Esophagus (tissue), 2 donors: ENCODE measurements around the gene SDF4. TPM values are rescaled to one million over a fixed set of nuclear protein-coding genes. Genes with fewer than 3 reads are reported as not detected.
"Not testable (repeated sequence)": the region's sequence is repeated elsewhere in the genome, so short reads cannot be mapped to it uniquely, and the experiment has no call there.

Experiments used
- H3K27ac ChIP-seq, 2 donors: one replicate each; pipeline ENCODE4 v1.5.1; 2013; ENCODE audit warnings: low read depth in 2 of 2, mild to moderate bottlenecking in 2 of 2, inconsistent platforms in 1 of 2, low read length in 1 of 2, moderate library complexity in 1 of 2
- H3K27me3 ChIP-seq, 2 donors: one replicate each; pipeline ENCODE4 v1.6.1; 2013; ENCODE audit warnings: low read length in 2 of 2, control low read depth in 1 of 2, mild to moderate bottlenecking in 1 of 2; ENCODE audit not compliant: insufficient read depth in 2 of 2, control insufficient read depth in 1 of 2
- H3K36me3 ChIP-seq, 2 donors: one replicate each; pipeline ENCODE4 v1.6.1; 2013; ENCODE audit warnings: low read length in 1 of 2; ENCODE audit not compliant: control insufficient read depth in 2 of 2, insufficient read depth in 2 of 2
- H3K4me1 ChIP-seq, 2 donors: one replicate each; pipeline ENCODE4 v1.6.1; 2013; ENCODE audit warnings: low read length in 1 of 2; ENCODE audit not compliant: control insufficient read depth in 2 of 2, insufficient read depth in 2 of 2
- H3K4me3 ChIP-seq, 2 donors: one replicate each; pipeline ENCODE4 v1.5.1; 2013; ENCODE audit warnings: low read length in 2 of 2, mild to moderate bottlenecking in 2 of 2, low read depth in 1 of 2, moderate library complexity in 1 of 2
- H3K9me3 ChIP-seq, 2 donors: one replicate each; pipeline ENCODE4 v1.6.1; 2013; ENCODE audit warnings: mild to moderate bottlenecking in 2 of 2, low read depth in 1 of 2, low read length in 1 of 2, moderate library complexity in 1 of 2; ENCODE audit not compliant: control insufficient read depth in 2 of 2, insufficient read depth in 1 of 2
- WGBS, 2 donors: extraction: QIAGEN DNeasy Blood & Tissue Kit; methylation state at CpG; one replicate each; pipeline ENCODE4 v1.1.7; 2013; 5-methylcytosine and 5-hydroxymethylcytosine counted together
- polyA plus RNA-seq, 2 donors: library from polyadenylated mRNA; stranded (reverse); fragments of 200-250 nt; gene quantifications; one replicate each; pipeline ENCODE4 v1.2.3, GENCODE V29; 2013
- donor health status: healthy with polysubstance abuse.
- donor health status: Bipolar disorder and iron deficiency.

The SDF4 gene
- polyA plus RNA-seq, 2 donors = 43.9 to 68.0 TPM

DNA sequence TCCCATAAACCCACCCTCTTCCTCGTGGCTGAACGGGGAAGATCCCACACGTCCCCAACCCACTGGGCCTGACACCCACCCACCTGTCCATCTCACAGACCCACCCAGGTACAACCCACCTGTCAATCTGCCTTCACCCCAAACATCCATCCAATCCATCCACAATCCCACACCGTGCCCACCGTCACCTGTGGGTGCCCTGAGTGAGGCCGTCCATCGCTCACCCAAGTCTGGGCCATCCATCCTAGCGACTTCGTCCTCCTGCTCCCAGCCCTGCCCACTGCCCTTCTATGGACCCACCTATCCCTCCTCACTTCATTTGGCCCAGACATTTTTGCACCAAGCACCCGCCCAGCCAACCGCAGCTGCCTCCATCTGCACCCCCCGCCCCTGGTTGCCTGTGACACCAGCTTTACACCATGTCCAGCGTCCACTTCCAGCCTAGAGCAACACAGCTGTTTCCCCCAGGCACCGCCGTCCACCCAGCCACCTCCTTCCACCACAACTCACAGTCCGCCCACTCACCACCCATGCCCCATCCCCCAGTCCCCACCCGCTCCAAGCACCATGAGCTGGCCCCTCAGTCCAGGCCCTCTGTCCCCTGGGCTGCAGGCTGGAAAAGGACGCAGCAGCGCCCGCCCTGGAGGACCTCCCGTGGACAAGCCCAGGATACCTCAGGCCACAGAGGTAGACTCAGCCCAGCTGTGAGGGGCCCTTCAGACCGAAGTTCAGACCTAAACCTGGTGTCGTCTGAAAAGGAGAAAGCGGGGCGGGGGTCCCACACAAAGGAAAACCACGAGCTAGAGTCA is 50.5 kb downstream of the SDF4 start:
- Histone ChIP-seq H3K27me3 (no peaks in the 10 kb centered on the region), H3K4me3 (no peak overlapping the region), H3K27ac (no peak overlapping the region), H3K4me1 (peaks cover 0 to 3% of the 10 kb centered on the region in 2 donors), H3K9me3 (no peaks in the 10 kb centered on the region), H3K36me3 (peaks cover 0 to 2% of the 10 kb centered on the region in 2 donors)
- 87 to 91% methylated on average over 26 of the region's 26 CpGs for WGBS, 2 donors

DNA sequence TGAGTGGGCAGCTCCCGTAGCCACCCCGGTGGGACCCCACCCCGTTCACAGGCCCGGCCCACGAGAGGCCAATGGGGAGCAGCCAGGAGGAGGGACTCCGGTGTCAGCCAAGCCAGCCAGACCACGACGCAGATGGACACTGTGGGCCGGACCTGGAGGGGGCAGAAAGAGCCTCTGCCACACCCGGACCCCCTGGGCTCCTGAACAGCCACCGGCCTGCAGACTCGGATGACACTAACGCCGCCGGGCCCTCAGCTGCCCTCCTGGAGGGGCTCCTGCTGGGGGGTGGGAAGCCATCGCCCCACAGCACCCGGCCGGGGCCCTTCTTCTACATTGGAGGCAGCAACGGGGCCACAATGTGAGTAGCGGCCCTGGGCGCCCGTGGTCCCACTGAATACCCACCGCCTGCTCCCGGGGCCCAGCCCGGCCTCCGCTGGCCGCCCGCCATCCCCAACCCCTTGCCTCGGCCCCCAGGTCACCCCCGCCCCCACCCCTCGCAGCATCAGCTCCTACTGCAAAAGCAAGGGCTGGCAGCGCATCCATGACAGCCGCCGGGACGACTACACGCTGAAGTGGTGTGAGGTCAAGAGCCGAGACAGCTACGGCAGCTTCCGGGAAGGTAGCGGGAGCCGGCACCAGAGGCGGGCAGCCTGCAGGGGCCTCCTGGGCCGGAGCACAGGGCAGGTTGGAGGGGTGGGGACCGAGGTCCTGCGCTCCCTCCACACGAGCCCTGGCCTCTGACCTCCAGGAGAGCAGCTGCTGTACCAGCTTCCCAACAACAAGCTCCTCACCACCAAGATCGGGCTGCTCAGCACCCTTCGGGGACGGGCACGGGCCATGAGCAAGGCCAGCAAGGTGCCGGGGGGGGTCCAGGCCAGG is 51.6 kb downstream of the SDF4 start:
- Histone ChIP-seq H3K27me3 (no peaks in the 10 kb centered on the region), H3K36me3 (peaks cover 0 to 8% of the 10 kb centered on the region in 2 donors), H3K9me3 (peaks cover 0 to 2% of the 10 kb centered on the region in 2 donors), H3K4me3 (no peak overlapping the region), H3K4me1 (peaks cover 2 to 3% of the 10 kb centered on the region in 2 donors), H3K27ac (no peak overlapping the region)
- WGBS, 2 donors = 83 to 84% methylated on average over 43 to 51 of the region's 51 CpGs

DNA sequence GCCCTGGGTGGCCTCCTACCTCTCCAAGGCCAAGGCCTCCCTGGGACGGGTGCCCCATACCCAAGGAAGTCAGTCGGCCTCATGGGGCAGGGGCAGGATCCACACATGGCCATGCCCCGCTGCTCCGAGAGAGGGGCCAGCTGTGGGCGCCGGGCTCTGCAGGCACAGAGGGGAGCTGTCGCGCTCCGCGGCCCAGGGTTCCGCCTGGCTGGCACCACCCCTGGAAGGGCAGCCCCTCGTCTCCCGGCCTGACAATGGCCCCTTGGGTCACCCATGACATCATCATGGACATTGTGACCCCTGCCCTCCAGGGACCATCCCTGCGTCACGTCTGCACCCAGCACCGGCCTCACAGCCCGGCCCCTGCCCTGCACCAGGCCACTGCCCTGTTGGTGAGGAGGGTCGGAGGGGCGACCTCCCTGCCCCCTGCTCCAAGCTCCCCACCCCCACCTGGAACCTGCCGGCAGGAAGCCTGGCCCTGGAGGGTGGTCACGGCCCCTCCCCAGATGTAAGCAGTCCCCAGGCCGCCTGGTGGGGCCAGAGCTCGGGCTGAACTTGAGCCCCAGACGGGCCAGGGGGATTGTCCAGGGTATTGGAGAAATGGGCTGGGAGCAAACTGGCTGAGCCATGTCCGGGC is 52.3 kb downstream of the SDF4 start:
- WGBS, 2 donors = 83 to 84% methylated on average over 22 to 25 of the region's 25 CpGs

DNA sequence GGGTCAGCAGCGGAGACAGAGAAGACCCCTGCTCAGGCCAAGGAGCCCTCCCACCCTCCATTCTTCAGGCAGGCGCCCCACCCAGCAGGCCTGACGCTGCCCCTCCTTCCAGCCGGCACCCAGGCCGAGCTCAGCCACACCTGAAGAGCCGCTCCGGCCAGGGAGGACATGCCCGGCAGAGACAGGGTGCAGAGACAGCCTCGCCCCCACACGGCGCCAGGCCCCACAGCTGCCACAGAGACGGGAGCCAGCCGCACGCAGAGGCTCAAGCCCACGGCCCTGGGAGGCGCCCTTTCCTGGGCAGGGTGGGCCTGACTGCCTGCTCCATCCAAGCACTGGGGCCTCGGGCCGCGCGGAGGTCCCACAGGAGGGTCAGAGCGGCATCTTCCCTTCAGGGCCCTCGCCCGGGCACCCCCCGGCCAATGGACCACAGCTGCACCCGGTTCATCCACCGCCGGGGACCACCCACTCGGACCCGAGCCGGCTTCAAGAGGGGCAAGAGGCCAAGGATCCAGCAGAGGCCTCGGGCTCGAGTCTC is 52.9 kb downstream of the SDF4 start:
- WGBS, 2 donors = 90 to 93% methylated on average over 28 to 32 of the region's 32 CpGs
- Histone ChIP-seq H3K27ac (no peak overlapping the region), H3K9me3 (peaks cover 0 to 2% of the 10 kb centered on the region in 2 donors), H3K36me3 (peaks cover 0 to 10% of the 10 kb centered on the region in 2 donors), H3K4me3 (no peak overlapping the region), H3K4me1 (peaks cover 2 to 3% of the 10 kb centered on the region in 2 donors), H3K27me3 (no peaks in the 10 kb centered on the region)

More for the DNA sequence above, 52.3 kb downstream of the SDF4 start:
- peaks cover 0 to 8% of the 10 kb centered on the region in 2 donors for H3K36me3 ChIP-seq
- peaks cover 2 to 3% of the 10 kb centered on the region in 2 donors for H3K4me1 ChIP-seq
- no peaks in the 10 kb centered on the region for H3K27me3 ChIP-seq
- no peak overlapping the region for H3K27ac ChIP-seq
- no peak overlapping the region for H3K4me3 ChIP-seq
- H3K9me3 ChIP-seq = peaks cover 0 to 2% of the 10 kb centered on the region in 2 donors

DNA sequence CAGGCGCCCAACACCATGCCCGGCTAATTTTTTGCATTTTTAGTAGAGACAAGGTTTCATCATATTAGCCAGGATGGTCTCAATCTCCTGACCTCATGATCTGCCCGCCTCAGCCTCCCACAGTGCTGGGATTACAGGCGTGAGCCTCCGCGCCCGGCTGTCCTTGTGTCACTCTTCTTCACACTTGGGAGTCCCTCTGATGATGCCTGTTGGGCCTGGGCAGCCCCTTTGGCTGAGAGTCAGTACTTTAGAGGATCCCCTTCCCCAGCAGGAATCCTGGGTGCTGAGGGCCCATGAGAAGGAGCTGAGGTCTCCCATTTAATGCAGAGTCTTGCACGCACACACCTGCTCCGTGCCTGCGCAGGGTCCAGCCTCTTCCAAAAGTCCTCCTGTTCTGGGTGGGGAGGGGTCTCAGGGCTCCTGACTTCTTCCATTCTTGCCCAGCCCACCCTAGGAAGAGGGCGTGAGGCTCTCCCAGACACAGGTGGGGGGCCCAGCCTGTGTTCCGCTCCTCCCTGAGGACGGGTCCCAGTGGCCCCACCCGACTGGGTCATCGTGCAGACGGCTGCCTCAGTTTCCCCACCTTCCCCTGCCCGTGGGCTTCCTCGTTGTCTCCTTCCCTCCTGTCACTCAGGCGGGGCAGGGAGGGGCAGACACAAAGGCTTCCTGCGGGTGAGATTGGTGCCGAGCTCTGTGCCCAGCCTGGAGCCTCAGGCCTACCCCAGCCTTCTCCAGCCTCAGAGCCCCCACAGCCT is 54.2 kb downstream of the SDF4 start:
- Histone ChIP-seq H3K27me3 (no peaks in the 10 kb centered on the region), H3K36me3 (peaks cover 0 to 10% of the 10 kb centered on the region in 2 donors), H3K4me3 (no peak overlapping the region), H3K9me3 (peaks cover 0 to 2% of the 10 kb centered on the region in 2 donors), H3K27ac (no peak overlapping the region), H3K4me1 (peaks cover 2 to 3% of the 10 kb centered on the region in 2 donors)
- 83 to 89% methylated on average over 21 of the region's 21 CpGs for WGBS, 2 donors

DNA sequence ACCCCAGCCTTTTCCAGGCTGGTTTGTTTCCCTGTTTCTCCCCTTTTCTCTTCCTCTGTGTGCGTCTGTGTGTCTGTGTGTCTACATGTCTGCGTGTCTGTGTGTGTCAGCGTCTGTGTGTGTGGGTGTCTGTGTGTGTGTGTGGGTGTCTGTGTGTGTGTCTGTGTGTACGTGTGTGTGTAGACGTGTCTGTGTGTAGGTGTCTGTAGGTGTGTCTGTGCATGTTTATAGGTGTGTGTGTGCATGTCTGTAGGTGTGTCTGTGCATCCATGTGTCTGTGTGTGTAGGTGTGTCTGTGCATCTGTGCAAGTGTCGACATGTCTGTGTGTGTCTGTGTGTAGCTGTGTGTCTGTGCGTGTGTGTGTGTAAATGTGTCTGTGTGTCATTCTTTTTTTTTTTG is 54.9 kb downstream of the SDF4 start:
- no peaks in the 10 kb centered on the region for H3K27me3 ChIP-seq
- H3K4me3 ChIP-seq = no peak overlapping the region
- WGBS, 2 donors = 69 to 83% methylated on average over 7 of the region's 7 CpGs
- H3K9me3 ChIP-seq = peaks cover 0 to 2% of the 10 kb centered on the region in 2 donors
- peaks cover 0 to 10% of the 10 kb centered on the region in 2 donors for H3K36me3 ChIP-seq
- peaks cover 2 to 3% of the 10 kb centered on the region in 2 donors for H3K4me1 ChIP-seq
- no peak overlapping the region for H3K27ac ChIP-seq

GRCh38 chr1:1176063-1176761 is 55.6 kb downstream of the SDF4 start:
- H3K27me3 ChIP-seq, H3K36me3 ChIP-seq, H3K4me1 ChIP-seq, H3K4me3 ChIP-seq, H3K27ac ChIP-seq, H3K9me3 ChIP-seq: not testable (repeated sequence)
- 52 to 55% methylated on average over 22 of the region's 22 CpGs for WGBS, 2 donors

- Histone ChIP-seq H3K9me3 (peaks cover 0 to 2% of the 10 kb centered on the region in 2 donors), H3K27me3 (no peaks in the 10 kb centered on the region), H3K4me3 (no peak overlapping the region), H3K27ac (no peak overlapping the region), H3K4me1 (peaks cover 2 to 3% of the 10 kb centered on the region in 2 donors), H3K36me3 (peaks cover 0 to 10% of the 10 kb centered on the region in 2 donors)
- WGBS, 2 donors = 84 to 88% methylated on average over 29 of the region's 29 CpGs
Measured at GRCh38 chr1:1175221-1176062, 56.4 kb downstream of the SDF4 start.
